Activated CD4-positive, alpha-beta T cell treated with anti-CD3 and anti-CD28 coated beads, Interleukin-2, amount 50 U/mL, for 24 hours (primary cell): ENCODE measurements around the gene LDLRAD4.

ENCODE experiments used
- DNase-seq, 2 donors: peaks; one replicate each; pipeline ENCODE4 v3.0.0-alpha.2; 2020; ENCODE audit warnings: low read depth in 1 of 2, low spot score in 1 of 2

The LDLRAD4 gene

GRCh38 chr18:13444430-13445240, 226.1 kb downstream of the LDLRAD4 start:
- no peak for DNase-seq

- DNase-seq = no peak
Measured at GRCh38 chr18:13445241-13445897, 226.8 kb downstream of the LDLRAD4 start.

DNA sequence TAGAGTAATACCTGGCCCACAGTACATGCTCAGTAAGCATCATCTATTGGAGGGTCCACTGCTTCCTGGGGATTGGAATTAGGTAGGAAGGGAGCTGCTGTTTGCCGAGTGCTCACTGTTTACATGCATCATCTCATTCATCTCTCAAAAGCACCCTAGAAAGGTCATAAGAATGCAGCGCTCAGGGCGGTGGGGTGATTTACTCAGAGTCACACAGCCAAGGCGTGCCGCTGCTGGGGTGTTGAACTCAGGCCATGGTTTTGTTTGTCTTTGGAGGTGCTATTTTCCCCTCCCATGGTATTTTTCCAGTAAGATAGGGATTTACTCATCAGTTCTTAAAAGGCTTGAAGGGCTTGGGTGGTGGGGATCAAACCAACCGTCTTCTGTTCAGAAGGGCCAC, 227.5 kb downstream of the LDLRAD4 start:
- no peak for DNase-seq

DNA sequence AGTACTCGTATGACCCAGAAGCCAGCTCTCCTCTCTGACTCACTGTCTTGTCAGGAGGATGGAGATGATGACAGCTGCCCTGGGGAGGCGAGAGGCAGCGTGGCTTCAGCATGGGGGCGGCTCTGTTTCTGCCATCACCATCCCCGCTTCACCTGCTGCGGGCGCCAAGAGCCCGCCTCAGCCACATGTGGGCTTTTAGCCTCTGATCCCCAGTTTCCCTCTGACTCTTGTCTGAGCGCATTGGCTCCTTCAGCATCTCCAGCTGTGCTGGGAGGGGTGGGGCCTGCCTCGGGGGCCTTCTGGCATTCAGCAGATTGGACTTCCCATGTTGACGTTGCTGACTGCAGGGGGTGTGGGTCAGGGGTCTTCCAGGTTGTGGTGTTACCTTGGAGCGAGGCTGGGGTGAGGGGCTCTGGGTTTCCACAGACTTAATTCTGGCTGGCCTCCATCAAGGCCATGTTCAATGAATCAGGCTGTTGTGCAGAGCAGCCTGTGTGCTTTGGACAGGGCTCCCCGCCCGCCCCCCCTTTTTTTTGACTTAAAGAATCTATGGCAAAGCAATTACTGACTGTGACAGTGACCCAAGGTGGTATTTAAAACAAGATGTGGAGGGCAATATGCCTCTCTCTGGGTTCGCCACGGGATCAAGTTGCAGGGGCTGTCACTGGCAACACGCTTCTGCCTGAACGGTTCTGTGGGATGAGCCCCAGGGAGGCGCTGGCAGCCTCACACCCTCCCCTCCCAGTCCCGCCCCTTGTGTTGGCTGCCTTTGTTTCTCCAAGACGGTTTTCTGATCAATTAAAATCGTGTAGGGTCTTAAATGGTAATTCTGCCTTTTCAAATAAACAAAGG, 228.3 kb downstream of the LDLRAD4 start:
- no peak for DNase-seq

DNA sequence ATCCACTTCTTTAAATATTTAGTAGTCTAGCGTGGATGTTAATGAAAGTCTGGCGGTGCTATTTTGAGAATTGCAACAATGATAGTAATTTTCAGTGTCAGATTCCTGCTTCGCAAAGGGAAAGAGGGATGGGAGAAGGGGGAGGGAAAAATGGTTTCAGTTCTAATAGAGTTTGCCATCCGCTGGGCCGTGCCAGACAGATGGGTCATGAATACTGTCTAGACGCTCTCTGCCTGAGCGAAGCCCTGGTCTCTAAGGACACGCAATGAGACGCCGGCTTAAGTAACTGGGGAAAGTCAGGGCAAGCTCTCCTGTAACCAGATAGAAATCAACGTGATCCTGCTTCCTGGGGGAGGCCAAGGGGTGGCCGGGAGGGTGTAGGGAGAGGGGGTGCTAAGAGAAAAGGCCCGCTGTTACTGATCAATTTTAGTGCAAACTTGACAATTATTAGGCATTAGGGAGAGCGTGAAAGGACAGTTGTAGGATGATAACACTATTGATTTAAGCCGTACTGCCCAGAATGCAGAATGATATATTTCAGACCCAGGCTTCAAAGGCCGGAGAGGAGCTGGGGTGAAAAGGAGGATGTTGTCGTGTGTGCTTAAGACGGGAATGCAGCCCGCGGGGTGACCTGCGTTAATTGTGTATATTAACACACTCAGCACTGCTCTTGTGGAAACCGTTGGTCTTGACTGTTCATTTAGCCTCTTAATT, 229.2 kb downstream of the LDLRAD4 start:
- DNase-seq = no peak

DNA sequence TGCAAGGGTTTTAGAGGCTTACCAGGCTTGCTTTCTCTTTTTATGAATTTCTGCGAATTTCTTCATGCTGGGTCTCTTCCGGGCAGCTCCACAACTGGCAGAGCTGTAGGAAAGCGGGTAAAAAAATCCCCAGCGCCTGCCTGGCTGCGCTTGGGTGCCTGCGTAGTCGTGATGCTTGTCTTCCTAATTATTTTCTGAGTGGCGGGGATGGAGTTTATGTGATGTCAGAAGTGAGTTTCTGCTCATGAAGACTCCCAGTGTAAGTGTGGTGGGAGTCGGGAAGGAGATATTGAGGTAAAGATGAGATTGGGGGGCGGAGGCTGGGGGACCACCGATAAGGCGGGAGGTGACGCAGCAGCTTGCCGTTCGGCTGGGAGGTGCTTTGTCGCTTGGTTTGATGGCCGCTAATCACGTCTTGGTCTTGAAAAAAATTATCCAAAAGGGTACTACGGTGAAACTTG, 229.8 kb downstream of the LDLRAD4 start:
- no peak for DNase-seq

DNA sequence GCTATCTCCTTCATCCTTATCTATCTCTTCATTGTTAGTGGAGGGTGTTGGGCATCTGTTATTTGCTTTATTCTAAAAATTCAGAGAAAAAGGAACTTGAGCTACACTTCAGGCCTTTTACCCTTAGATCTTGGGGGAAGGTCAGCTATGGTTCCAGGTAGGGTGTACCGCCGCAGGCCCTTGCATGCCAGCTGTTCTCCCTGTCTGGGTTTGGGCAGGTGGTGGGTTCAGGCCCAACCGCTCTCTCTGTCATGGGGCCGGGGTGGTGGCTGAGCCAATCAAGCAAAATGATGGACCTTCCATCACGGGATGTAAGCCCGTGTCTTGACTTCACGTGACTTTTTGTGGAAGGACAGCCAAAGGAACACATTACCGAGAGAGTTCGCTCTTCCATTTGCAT, 231.1 kb downstream of the LDLRAD4 start:
- no peak for DNase-seq

DNA sequence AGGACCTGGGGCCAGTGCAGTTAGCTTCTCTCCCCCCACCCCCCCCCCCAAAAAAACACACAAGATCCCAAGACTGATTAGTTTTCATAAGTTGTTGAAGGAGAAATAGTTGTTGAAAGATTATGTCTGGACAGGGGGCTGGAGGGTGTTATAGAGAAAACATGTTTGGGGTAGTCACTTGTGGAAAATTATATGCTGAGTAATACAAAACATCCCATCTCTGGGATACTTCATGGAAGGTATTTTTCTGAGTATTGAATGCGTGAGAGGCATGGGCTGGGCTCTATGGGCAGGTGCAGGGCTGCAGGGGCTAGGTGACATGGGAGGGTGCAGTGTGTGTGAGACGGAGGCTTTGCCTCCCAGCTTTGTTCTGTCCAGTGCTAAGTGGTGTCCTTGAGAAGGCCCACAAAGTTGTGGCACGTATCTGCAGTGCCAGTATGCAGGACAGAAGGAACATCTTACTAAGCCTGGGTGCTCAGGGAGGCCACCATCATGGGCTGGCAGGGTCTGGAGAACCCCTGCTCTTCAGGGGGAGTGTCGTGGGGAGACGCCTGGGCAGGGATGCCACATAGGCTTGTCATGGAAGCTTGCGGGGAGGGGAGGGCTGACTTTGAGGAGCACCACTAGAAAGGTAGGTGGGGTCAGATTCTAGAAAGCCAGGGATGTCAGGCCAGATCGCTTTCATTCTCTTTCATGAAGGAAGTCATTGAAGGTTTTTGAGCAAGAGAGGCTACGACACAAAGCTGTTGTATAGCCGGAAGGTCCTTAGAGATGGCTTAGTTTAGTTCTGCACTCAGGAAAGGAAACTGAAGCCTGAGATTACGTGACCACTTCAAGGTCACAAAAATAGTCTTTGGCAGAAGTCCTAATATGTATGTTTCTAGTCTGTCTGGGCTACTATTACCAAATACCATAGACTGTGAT, 232.0 kb downstream of the LDLRAD4 start:
- no peak for DNase-seq

GRCh38 chr18:13451213-13451540, 232.6 kb downstream of the LDLRAD4 start:
- no peak for DNase-seq

DNA sequence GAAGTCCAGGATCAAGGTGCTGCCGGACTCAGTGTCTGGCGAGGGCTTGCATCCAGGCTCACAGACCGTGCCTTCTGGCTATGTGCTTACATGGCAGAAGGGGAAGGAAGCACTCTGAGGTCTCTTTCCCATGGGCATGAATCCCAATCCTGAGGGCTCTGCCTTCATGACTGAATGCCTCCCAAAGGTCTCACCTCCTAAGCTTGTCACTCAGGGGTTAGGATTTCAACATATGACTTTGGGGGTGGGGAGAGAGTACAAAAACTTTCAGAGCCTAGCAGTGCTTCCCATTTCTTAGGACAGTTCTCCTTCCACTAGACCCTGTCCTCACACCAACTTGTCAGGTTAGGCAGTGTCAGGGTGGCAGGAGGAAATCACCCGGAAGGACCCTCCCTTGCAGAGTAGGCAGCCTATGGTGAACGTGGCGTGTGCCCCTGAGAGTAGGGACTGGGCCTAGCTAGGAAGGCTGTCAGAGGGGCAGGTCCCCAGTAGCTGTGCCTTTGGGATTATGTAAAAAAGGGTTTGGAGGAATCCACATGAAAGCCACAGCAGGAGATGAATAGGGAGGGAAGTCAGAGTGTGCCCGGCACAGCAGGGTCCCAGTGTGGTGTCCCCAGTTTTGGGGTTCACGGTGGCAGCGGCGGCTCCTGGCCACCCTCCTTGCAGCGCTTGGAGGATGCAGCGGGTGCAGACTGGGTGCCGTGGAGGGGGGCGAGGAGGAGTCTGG, 233.3 kb downstream of the LDLRAD4 start:
- no peak for DNase-seq

DNA sequence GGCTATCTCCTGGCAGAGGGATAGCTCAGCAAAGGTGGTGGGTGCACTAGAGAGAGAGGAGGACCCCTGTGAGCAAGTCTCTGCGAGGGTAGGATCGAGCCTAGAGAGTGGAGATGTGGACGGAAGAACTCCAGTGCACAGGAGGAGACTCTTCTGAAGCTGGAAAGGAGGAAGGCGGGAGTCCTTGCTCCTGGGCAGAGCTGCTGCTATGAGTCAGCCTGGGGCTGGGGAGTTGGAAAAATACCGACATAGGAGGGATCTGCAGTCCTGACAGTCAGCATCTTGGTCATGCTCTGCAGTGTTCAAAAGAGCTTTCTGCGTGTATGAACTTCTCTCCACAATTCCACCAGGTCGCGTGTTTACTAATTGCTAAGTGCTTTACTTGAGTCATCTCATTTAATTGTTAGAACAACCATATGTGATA, 233.8 kb downstream of the LDLRAD4 start:
- DNase-seq = no peak

- no peak for DNase-seq
Measured at GRCh38 chr18:13452871-13453680, 234.5 kb downstream of the LDLRAD4 start.

DNA sequence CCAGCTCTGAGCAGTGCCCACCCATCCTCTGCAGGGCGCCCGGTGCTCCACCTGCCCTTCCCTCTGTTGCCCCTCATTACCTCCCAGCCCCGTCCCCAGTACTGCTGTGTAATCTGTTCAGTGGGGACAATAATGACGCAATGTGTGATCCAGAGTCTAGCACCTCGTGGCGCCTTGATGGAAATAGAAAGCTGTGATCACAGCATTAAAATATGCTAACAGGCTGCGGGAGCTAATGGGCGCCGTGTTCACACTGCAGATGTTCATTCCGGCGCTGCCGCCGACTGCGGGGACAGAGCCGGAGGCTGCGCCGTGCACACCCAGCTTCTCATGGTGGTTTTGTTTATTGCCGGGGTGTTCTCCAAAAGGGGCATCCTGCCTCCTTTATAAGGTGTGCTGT, 235.2 kb downstream of the LDLRAD4 start:
- no peak for DNase-seq

DNA sequence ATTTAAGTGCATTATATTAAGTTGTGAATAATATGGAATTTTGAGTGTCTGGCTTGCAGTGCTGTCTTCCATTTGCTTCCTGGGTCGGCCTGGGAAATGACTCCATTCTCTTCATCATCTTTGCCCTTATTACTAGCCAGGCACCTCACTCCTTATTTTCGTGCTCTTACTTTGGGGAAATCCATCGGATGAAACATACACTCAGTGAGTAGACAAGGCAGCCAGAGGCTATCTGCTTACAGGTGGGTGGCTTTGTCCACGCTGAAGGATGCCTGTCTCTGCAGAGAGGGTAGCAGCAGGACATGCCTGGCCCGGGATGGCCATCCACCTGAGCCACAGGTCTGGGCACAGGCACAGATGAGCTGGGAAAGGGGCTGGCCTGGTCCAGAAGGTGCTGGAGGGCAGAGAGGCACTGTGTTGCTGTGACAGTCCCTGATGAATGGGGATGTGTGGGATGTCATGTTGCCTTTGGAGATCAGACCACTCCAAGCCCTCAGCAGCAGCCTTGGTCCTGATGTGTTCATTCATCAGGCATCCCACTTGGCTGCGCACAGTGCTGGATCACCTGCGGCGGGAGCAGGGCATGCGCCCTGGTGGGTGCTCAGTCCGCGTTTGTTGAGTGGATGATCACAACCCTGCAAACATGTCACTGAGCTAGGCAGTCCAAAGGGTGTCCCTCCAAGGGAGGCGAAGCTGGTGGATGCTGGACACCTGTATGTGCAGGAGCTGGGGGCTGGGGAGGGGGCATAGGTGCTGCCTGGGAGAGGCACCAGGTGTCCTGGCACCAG, 236.0 kb downstream of the LDLRAD4 start:
- DNase-seq = no peak

GRCh38 chr18:13455471-13455870, 236.9 kb downstream of the LDLRAD4 start:
- DNase-seq = no peak

DNA sequence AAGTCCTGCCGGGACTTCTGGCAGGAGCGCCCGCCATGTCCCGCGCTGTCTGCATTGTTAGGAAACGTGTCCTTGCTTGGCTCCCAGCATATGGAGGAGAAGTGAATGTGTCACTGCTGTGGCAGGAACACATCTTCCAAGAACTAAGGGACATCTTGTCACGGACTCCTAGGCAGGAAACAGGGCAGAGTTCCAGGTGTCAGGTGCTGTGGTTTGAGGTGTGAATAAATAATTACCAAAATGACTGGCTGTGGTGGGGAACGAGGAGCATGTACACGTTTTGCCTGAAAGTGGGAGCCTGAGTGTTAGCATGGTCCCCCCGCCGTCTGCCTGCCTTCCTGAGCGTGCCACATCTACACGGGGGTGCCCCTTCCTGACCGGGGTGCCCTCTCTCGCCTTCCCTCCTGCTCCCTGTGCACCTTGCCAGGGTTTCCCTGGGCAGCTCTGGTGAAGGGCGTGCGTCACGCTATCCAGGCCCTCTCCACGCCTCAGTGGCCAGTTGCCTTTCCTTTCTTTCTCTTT, 237.5 kb downstream of the LDLRAD4 start:
- DNase-seq = peak in 1 of 2 donors; percentile 39

DNA sequence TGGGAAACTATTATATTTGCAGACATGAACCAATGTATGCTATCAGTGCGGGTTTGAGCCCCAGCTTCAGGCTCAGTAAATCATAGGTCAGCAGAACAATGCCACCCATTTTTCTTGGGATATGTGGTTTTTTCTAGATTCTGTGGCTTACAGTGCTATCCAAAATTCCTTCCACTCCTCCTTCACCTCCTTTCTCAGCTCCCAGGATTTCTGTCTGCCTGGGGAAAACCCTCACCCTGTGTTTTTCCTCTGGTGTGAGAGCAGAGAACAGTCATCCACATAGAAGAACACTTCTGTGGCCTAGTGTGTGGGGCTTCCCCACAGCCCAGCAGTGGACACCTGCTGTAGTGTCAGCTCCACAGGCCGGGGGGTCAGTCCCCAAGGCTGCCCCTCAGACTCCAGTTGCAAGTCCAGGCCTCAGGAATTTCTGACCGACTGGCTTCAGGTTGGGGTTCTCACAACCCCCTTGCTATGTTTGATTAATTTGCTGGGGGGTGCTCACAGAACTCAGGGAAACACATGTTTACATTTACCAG, 238.2 kb downstream of the LDLRAD4 start:
- DNase-seq = no peak
